ENCODE measurements around the gene MTHFD2. TPM values are rescaled to one million over a fixed set of nuclear protein-coding genes. Genes with fewer than 3 reads are reported as not detected.
"Not testable (repeated sequence)": the region's sequence is repeated elsewhere in the genome, so short reads cannot be mapped to it uniquely, and the experiment has no call there.

The MTHFD2 gene
- total RNA-seq, 4 donors from 2014 or later, result 15.1 to 24.8 (median 16.2) TPM

DNA sequence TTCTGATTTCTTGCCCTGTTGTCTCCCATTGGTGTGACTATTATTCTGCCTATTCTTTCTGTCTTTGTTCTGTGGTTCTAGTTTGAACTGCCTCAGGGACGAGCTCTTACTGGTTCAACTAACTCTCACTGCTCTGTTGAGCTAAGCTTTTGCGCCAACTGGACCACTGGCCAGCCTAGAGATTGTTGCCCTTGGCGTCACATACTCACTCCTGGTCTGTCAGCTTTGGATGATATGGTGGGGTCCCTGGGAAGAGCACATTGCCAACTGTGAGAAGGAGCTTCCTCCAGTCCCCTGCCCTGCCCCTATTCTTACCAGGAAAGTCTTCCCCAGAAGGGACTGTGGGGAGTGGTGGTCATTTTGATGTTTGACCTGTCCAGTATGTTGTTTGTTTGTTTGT, 6.0 kb downstream of the MTHFD2 start:
- Histone ChIP-seq H3K27ac (peak overlapping the region in 2 of 4 donors; percentile 70 to 84), H3K4me3 (no peak overlapping the region), H3K36me3 (peaks cover 0 to 15% (median 0%) of the 10 kb centered on the region in 3 donors), H3K27me3 (no peaks in the 10 kb centered on the region), H3K4me1 (peaks cover 0 to 43% (median 12%) of the 10 kb centered on the region in 4 donors), H3K9me3 (no peaks in the 10 kb centered on the region)
- DNase-seq, result no peak
- TF ChIP-seq, protein P1, sequence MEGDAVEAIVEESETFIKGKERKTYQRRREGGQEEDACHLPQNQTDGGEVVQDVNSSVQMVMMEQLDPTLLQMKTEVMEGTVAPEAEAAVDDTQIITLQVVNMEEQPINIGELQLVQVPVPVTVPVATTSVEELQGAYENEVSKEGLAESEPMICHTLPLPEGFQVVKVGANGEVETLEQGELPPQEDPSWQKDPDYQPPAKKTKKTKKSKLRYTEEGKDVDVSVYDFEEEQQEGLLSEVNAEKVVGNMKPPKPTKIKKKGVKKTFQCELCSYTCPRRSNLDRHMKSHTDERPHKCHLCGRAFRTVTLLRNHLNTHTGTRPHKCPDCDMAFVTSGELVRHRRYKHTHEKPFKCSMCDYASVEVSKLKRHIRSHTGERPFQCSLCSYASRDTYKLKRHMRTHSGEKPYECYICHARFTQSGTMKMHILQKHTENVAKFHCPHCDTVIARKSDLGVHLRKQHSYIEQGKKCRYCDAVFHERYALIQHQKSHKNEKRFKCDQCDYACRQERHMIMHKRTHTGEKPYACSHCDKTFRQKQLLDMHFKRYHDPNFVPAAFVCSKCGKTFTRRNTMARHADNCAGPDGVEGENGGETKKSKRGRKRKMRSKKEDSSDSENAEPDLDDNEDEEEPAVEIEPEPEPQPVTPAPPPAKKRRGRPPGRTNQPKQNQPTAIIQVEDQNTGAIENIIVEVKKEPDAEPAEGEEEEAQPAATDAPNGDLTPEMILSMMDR (IDR thresholded peaks at IDR 0.05), result no peak
- no peak for TF ChIP-seq POLR2A (IDR thresholded peaks at IDR 0.05)

DNA sequence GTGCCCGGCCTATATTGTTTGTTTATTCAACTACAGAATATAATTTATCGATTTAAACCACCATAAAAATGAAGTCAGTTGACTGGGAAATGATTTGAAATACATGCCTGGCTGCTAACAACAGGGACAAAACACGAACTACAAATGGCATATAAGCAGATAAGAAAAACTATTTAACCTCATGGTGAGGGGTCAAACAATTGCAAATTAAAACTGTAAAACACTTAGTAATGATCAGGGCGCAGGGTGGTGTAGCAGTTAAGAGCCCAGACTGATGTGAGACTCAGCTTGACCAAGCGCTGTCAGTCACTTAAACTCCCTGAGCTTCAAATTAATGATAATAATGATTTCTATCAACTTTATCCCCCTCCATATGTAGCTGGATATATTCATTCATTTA, 6.7 kb downstream of the MTHFD2 start:
- Histone ChIP-seq H3K4me3 (no peak overlapping the region), H3K4me1 (peaks cover 0 to 37% (median 12%) of the 10 kb centered on the region in 4 donors), H3K9me3 (no peaks in the 10 kb centered on the region), H3K36me3 (peaks cover 0 to 21% (median 0%) of the 10 kb centered on the region in 3 donors), H3K27ac (peak overlapping the region; percentile 63 to 84 (median 72)), H3K27me3 (no peaks in the 10 kb centered on the region)
- DNase-seq, result no peak
- no peak for TF ChIP-seq POLR2A (IDR thresholded peaks at IDR 0.05)
- TF ChIP-seq, protein P1 (IDR thresholded peaks at IDR 0.05), result no peak

DNA sequence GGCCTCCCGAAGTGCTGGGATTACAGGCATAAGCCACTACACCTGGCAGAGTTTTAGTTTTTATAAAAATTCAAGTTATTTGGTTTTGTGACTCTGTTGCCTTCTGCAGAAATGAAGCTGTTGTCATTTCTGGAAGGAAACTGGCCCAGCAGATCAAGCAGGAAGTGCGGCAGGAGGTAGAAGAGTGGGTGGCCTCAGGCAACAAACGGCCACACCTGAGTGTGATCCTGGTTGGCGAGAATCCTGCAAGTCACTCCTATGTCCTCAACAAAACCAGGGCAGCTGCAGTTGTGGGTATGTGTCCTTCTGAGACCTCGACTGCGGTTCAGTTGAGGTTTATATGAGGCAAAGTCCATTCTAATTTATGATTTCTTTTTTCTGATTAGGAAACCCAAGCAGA, 7.2 kb downstream of the MTHFD2 start:
- no peak for TF ChIP-seq POLR2A (IDR thresholded peaks at IDR 0.05)
- DNase-seq, result peak; percentile 48 to 83 (median 66)
- Histone ChIP-seq H3K4me1 (peaks cover 0 to 35% (median 12%) of the 10 kb centered on the region in 4 donors), H3K4me3 (peak overlapping the region in 1 of 4 donors; percentile 5), H3K27ac (peak overlapping the region; percentile 63 to 84 (median 72)), H3K27me3 (no peaks in the 10 kb centered on the region), H3K9me3 (no peaks in the 10 kb centered on the region), H3K36me3 (peaks cover 0 to 25% (median 0%) of the 10 kb centered on the region in 3 donors)

DNA sequence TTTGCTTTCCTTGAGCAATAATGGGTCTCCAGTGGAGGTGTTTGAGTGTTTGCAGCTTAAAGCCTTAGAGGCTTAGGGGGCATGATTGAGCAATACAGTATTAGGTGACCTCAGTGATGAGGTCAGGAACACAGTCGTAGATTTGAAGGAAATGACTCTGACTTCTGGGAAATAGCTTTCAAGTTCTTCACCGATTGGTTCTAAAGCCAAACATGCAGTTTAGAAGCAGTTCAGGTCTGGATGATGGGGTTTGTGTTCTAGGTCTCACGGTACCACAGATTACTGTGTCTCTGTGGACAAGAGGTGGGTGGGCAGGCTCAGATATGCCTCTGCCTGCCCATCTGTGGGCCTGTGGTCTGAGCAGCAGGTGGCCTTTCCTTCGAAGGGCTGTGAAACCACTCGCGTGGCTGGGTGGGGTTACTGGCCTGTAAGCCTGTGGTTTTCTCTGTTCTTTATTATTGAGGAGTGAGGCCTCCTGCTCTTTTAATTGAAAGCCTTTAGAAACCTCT, 7.8 kb downstream of the MTHFD2 start:
- H3K9me3 ChIP-seq, result no peaks in the 10 kb centered on the region
- H3K4me3 ChIP-seq, result peak overlapping the region in 1 of 4 donors; percentile 5
- peak in 2 of 3 donors; percentile 52 to 74 for DNase-seq
- H3K4me1 ChIP-seq, result peaks cover 0 to 30% (median 12%) of the 10 kb centered on the region in 4 donors
- TF ChIP-seq POLR2A (IDR thresholded peaks at IDR 0.05), result no peak
- TF ChIP-seq, protein P1 (IDR thresholded peaks at IDR 0.05), result no peak
- no peaks in the 10 kb centered on the region for H3K27me3 ChIP-seq
- peaks cover 0 to 28% (median 0%) of the 10 kb centered on the region in 3 donors for H3K36me3 ChIP-seq
- H3K27ac ChIP-seq, result peak overlapping the region; percentile 63 to 84 (median 72)

DNA sequence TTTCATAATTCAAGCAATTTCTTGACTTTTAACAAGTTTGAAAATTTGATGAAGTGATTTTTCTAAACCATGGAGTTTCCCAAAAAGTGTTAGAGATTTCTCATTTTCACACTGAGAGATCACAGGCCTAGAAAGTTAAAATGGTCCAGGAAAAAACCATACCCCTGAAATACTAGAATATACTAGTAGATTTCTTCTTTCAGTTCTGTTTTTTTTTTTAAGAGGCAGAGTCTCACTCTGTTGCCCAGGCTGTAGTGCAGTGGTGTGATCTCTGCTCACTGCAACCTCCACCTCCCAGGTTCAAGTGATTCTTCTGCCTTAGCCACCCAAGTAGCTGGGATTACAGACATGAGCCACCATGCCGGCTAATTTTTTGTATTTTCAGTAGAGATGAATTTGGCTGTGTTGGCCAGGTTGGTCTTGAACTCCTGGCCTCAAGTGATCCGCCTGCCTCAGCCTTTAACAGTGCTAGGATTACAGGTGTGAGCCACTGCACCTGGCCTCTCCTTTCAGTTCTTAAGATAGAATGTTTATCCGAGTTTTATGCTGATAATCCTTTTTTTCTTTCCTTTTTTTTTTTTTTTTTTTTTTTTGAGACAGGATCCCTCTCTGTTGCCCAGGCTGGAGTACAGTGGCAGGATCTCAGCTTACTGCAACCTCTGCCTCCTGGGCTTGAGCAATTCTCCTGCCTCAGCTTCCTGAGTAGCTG, 14.4 kb downstream of the MTHFD2 start:
- Histone ChIP-seq H3K4me1 (no peaks in the 10 kb centered on the region), H3K9me3 (no peaks in the 10 kb centered on the region), H3K4me3 (no peak overlapping the region), H3K27me3 (no peaks in the 10 kb centered on the region), H3K36me3 (peaks cover 0 to 50% (median 0%) of the 10 kb centered on the region in 3 donors), H3K27ac (no peak overlapping the region)
- TF ChIP-seq, protein P1 (IDR thresholded peaks at IDR 0.05), result no peak
- no peak for TF ChIP-seq POLR2A (IDR thresholded peaks at IDR 0.05)
- DNase-seq, result no peak

DNA sequence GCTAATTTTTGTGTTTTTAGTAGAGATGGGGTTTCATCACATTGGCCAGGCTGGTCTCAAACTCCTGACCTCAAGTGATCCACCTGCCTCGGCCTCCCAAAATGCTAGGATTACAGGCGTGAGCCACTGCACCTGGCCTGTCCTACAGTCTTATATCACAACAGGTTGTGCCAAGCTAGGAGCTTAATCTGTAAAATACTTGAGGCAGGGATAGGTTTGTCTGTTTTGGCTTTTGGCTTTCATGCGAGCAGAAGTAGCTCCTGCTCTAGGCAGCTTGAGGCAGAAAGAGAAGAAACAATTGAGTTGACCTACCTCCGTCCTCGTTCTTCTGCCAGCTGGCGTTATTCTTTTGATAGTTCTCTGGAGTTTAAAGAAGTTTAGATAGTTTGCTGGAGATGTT, 17.4 kb downstream of the MTHFD2 start:
- H3K4me3 ChIP-seq, H3K27me3 ChIP-seq, H3K9me3 ChIP-seq, DNase-seq, H3K27ac ChIP-seq, H3K4me1 ChIP-seq: not testable (repeated sequence)
- H3K36me3 ChIP-seq, result peaks cover 0 to 24% (median 0%) of the 10 kb centered on the region in 3 donors

Measured in Peyer's patch (tissue), 4 donors.